Hippocampal formation (tissue), 2 donors: ENCODE data around the gene RASL11A.
"Not testable (repeated sequence)": the region's sequence is repeated elsewhere in the genome, so short reads cannot be mapped to it uniquely, and the experiment has no call there.

ENCODE experiments used
- DNase-seq, 2 donors: peaks; one replicate each; lab custom pipeline; 2025; lab: John Stamatoyannopoulos, UW

The RASL11A gene

DNA sequence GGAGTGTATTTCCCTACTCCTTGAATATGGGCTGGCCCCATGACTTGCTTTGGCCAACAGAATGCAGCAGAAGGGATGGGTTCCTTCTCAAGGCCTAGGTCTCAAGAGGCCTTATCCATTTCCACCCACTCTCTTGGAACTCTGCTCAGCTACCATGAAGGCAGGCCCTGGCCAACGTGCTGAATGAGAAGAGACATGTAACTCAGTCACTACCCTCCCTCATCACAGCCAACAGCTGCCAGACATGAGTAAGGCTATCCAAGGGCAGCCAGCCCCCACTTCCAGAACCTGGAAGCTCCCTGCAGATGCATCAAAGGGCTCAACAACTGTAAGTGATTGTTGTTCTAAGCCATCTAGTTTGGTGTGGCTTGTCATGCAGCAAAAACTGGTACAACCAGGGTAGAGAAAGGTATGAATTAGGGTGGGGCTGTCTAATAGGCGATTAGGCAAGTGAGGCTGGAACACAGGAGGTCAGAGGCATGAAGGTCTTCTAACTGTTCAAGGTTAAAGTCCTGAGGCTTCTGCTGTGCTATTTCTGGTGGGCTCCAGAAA is 1.4 kb upstream of the RASL11A start:
- DNase-seq = no peak

DNA sequence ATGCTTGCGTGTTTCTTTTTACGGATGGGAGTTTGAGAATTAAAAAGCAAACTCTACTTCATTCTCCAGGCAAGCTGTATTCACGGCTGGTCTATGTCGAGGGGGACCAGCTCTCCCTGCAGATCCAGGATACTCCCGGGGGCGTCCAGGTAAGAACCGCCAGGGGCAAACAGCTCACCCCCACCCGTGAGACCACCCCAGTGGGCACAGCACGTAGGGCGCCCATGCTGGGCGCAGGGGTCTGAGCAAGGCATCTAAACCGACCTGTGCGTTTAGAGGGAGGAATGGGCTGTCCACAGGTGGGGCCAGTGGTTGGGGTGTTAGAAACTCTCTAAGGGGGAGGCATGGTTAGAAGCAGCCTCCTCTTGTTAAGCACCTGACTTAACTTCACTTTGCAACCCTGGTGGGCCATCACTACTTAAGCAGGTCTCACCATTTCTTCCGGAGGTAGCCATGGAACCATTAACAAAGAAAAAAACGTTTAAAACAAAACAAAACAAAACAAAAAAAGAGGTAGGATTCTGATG is 1.0 kb downstream of the RASL11A start:
- no peak for DNase-seq

GRCh38 chr13:27273658-27274425 is 3.2 kb downstream of the RASL11A start:
- DNase-seq = no peak

GRCh38 chr13:27274631-27275030 is 4.0 kb downstream of the RASL11A start:
- no peak for DNase-seq

DNA sequence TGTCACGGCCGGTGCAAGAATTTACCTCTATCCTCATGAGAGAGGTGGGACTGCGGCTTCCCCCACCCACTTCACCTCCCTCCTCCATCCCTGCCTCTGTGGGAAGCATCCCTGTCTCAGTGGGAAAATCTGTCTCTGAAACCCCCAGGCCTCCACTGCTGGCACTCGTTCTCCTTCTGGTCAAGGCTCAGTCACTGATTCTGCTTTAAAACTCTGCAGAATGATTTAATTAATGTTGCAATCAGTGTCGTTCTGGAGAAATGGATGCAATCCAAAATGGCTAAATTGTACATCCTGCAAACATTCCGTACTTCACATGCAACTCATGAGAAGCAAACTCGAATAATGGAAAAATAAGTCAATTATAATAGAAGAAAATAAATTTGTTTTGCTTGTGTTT is 5.6 kb downstream of the RASL11A start:
- no peak for DNase-seq

DNA sequence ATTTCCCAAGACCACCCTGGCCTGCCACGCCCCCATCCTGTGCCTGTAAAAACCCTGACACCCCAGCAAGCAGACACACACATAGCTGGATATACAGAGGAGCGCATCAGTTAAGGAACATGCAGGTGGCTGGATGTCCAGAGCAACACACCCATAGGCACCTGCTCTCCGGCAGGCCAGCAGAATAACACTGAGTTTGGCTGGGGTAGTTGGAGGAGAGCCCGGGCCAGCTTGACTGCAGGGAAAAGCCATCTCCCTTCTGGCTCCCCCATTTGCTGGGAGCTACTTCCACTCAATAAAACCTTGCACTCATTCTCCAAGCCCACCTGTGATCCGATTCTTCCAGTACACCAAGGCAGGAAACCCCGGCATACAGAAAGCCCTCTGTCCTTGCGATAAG is 8.9 kb downstream of the RASL11A start:
- no peak for DNase-seq

DNA sequence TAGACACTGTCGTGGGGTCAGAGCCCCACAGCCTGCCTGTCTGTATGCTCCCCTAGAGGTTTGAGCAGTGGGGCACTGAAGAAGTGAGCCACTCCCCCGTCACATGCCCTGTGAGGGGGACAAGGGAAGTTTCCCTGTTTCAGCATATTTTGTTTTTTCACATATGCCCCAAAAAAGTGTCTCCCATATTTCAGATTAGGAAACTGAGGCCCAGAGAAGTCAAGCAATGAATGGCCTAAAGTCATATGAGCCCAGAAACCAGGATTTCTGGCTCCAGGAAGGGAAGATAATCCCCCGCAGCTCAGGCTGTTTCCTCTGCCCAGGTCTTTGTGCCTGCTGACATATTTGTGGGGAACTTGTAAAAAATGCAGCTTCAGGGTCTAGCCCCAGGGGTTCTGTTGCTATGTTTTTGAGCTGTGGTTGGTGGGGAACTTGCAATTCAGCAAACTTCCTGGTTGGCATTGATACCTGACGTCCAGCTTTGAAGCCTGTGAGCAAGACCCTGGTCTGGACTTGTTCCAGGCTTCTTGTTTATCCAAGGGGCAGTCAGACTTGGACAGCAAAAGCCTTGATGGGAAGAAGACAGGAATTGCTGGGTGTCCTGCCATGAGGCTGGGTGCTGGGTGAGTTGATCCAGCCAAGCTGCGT is 9.5 kb downstream of the RASL11A start:
- no peak for DNase-seq

DNA sequence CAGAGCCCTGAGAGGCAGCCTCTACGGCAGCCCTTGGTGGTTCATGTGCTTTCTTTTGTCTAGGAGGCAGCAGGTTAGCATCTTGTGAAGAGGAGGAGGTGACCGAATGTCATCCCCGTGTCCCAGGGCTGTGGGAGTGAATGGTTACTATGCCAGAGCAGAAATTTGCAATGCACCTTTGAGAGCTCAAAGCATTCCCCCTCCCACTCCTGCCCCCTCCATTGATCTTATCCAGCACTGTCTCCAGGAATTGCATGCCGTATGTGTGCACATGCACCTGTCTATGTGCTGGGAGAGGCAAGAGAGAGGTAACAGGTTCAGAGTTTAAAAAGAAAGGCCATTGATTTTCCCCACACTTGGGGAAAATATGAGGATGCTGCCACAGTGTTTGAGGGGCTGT is 10.2 kb downstream of the RASL11A start:
- DNase-seq = no peak

DNA sequence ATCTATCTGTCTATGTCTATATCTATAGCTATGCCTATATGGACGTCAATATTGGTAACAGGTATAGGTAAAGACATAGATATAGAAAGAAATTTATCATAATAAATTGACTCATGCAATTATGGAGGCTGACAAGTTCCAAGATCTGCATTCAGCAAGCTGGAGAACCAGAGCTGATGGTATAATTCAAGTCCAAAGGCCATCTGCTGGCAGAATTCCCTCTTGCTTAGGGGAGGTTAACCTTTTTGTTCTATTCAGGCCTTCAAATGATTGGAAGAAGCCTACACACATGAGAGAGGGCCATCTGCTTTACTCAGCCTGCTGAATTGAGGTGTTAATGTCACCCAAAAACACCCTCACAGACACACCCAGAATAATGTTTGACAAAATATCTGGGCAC is 10.8 kb downstream of the RASL11A start:
- DNase-seq = no peak

- DNase-seq = peak; percentile 34 to 52
These were observed 13.4 kb downstream of the RASL11A start for GRCh38 chr13:27283906-27284493.

DNA sequence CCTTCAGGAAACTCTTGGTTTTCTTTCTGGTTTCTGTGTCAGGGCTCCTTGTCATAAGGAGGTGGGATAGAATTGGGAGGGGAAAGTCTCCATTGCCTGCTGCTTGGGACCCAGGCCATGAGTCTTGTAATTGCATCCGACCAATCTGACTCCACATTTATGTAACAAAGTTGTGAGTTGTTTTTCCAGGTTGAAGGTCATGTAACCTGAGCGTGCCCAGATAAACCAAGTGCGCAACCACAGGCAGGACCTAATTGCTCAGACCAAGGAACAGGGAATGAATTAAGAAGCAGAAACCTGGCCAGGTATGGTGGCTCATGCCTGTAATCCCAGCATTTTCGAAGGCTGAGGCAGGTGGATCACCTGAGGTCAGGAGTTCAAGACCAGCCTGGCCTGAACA is 17.8 kb downstream of the RASL11A start:
- DNase-seq = no peak

DNA sequence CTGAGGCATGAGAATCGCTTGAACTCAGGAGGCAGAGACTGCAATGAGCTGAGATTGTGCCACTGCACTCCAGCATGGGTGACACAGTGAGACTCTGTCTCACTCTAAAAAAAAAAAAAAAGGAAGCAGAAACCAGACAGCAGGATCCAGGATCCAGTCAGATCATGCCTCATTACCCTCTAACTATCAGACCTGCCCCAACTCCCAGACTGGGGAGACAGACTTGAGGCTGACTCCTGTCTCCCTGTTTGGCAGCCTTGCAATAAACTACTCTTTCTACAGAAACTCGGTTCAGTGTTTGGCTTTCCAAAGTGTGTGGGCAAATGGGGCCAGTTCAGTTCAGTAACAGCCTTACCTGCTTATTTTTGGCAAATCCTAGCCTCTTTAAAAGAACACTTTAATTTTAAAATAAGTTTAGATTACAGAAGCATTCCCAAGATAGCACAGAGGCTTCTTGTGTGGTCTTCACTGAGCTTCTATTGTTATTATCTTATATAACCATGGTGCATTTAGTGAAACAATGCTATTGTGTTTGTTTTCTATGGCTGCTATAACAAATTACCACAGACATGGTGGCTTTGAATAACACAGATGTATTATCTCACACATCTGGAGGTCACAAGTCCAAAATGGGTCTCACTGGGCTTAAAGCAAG is 18.5 kb downstream of the RASL11A start:
- DNase-seq = peak in 1 of 2 donors; percentile 82

- no peak for DNase-seq
These were observed 20.1 kb downstream of the RASL11A start for GRCh38 chr13:27290715-27291114.

DNA sequence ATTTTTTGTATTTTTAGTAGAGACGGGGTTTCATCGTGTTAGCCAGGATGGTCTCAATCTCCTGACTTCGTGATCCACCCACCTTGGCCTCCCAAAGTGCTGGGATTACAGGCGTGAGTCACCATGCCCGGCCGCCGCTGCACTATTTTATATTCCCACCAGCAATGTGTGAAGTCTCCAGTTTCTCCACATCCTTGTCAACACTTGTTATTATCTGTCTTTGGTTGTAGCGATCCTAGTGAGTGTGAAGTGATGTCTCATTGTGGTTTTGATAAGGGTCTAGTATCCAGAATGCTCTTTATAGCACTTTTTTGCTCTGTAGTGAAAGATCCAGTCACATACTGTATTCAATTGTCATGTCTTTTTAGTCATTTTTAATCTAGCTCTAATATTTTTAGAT is 21.3 kb downstream of the RASL11A start:
- not testable (repeated sequence) for DNase-seq

DNA sequence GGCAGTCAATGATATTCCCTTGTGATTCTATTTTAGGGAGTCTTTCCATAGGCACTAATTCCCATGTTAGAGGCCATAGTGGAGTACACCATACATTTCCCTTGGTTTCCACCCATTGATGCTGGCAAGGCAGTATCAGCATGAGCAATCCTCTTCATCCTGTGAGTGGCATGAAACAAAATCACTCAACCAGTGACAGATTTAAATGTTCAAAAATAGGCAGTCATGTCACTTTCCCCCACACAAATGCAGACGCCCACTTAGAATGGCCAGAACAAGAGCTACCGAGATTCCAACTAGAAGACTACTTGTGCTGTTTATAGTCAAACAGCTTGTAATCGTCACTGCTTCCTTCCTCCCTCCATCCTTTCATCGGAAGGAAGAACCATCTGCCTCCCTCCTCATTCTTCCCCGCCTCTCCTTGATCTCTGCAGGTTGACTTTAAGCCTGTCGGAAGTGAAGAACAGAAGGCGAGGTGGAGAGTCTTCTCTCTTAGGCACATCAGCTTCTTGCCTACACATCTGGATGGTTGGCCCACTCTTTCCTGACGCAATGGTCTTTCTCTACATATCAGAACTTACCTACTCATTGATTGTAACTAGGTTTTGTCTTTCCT is 22.6 kb downstream of the RASL11A start:
- no peak for DNase-seq

DNA sequence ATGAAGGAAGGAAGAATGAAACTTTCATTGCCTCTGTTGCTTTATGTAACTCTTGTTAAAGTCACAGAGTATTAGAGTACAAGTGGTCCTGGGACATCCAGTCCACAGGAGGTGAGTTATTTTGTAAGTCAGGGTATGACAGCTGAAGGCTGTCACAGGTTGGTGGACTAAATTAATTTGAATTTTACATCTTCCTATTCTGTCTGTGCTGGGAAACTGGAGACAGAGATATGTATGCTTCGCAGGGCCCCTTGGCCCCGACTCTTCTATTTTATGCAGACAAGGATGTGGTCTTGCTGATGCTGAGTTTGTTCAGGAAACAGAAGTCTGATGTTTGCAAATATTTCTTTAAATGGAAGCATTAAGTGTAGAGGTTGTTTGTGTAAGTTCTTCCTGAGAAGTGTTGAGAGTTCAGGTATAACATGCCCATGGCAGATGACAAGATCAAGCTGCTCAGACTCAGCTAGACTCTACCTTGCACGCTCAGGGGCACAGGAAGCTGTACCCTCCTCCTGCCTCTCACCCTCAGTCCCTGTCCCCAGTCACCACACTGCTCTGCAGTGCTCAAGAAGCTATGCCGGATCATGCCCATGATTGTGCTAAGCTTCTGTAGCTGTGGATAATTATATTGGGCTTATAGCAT is 23.4 kb downstream of the RASL11A start:
- no peak for DNase-seq

- DNase-seq = no peak
These were observed 24.5 kb downstream of the RASL11A start for GRCh38 chr13:27295096-27295495.

DNA sequence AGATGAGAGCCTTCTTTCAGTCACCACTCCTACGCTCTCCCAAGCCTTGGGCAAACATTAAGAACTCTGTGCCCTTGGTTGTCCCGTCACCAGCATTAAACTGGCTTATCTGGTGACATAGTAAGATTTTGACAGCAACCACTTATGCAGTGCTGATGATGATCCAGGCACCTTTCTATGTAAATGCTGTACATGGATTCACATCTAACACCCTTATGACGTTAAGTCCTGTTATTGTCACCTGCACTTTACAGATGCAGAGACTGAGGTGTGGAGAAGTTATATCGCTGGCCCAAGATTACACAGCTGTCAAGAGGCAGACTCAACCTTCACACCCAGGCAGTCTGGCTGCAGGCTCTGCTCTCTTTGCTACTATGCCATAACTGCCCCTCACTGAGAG is 25.0 kb downstream of the RASL11A start:
- no peak for DNase-seq

DNA sequence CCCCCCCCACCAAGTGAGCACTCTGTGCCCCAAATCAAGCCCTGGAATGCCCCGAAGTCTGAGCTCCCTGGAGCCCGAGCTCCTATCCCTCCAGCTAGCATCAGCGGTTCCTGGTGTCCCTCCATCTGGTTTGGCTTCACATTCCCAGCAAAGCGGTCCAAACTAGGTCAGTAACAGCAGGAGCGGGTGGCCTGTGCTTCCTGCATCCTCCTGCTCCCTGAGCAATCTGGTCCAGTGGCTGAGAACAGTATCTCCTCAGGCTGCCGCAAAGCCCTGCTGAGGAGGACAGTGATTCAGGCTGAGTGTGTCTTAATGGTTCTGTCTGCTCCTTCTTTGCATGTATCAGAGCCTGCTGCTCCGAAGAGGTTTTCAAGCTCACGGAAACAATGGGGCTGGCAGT is 25.9 kb downstream of the RASL11A start:
- DNase-seq = no peak

GRCh38 chr13:27298849-27299248 is 28.2 kb downstream of the RASL11A start:
- DNase-seq = no peak

DNA sequence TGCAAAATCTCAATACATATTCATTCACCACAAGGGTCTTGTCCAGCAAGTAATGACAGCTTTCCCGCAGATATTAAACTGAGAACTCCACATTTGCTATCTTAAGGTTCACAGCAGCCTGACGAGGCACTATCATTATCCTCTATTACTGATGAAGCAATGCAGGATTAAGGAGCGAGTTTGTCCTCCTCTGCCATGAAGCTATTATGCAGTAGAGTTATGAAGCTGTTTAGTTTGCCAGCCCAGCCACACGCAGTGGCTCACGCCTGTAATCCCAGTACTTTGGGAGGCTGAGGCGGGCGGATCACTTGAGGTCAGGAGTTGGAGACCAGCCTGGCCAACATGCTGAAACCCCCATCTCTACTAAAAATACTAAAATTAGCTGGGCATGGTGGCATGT is 29.8 kb downstream of the RASL11A start:
- not testable (repeated sequence) for DNase-seq
